HCT116 (cell line): ENCODE results near the gene GNPDA2. TPM values are rescaled to one million over a fixed set of nuclear protein-coding genes. Genes with fewer than 3 reads are reported as not detected.

Source experiments
- ATAC-seq: fragments of 200-7000 bp; cut with Tn5 transposase; 2 replicates; pipeline ENCODE4 v1.9.1; 2020; ENCODE audit warnings: mild to moderate bottlenecking, moderate library complexity
- BruUV-seq: library from RNA; stranded (reverse); fragments of 400-500 nt; replicated peaks from 2 replicates; lab custom pipeline; 2021; lab: Mats Ljungman, UMichigan
- CTCF ChIA-PET: fragments of 300-600 bp; sonication (Branson Sonifier 250); formaldehyde crosslinking; loops from one replicate; lab custom pipeline; 2021; ENCODE audit warnings: antibody characterized with exemption; lab: Charles Lee
- POLR2A ChIA-PET: fragments of 300-600, 350-600 bp; sonication (Branson Sonifier 250); formaldehyde crosslinking; loops from one replicate; lab custom pipeline; 2021; ENCODE audit warnings: antibody characterized with exemption; lab: Charles Lee
- RAD21 ChIA-PET, 2 experiments: fragments of 300-600 bp; sonication (Branson Sonifier 250); formaldehyde crosslinking; loops; one replicate each; lab custom pipeline; 2023; ENCODE audit warnings: low total read pairs in 2 of 2; ENCODE audit not compliant: uncharacterized antibody in 2 of 2, unreplicated experiment in 2 of 2, low non-redundant PET in 1 of 2; lab: Charles Lee
- DNase-seq: peaks from one replicate; pipeline ENCODE4 v3.0.0-alpha.2; 2010; ENCODE audit warnings: low read depth, low spot score
- H2AFZ ChIP-seq: fragments of 200-600 bp; shearing (Covaris generic), sonication (generic); 2 replicates; pipeline ENCODE4 v1.6.1; 2017; ENCODE audit warnings: low read depth, mixed run types, mixed read lengths, antibody characterized with exemption, low read length; ENCODE audit not compliant: poor library complexity, severe bottlenecking
- H3K27ac ChIP-seq: 2 replicates; pipeline ENCODE4 v1.5.1; 2012; ENCODE audit warnings: low read depth, low read length
- H3K27me3 ChIP-seq: fragments of 200-600 bp; sonication (generic); 2 replicates; pipeline ENCODE4 v1.6.1; 2016; ENCODE audit warnings: mixed run types, low read length, mixed read lengths; ENCODE audit not compliant: insufficient read depth
- H3K36me3 ChIP-seq, 2 experiments: fragments of 200-500 bp in 1 of 2; fragments of 200-600 bp in 1 of 2; sonication (Bioruptor generic) in 1 of 2; sonication (generic) in 1 of 2; 2 replicates each; pipeline versions ENCODE4 v1.5.1 to v1.6.1; 2014 to 2016; ENCODE audit warnings: low read length in 2 of 2, inconsistent platforms in 1 of 2, mixed read lengths in 1 of 2, mixed run types in 1 of 2; ENCODE audit not compliant: insufficient read depth in 2 of 2, control insufficient read depth in 1 of 2
- H3K4me1 ChIP-seq, 2 experiments: fragments of 200-600 bp in 1 of 2; sonication (generic) in 1 of 2; 2 replicates each; pipeline versions ENCODE4 v1.5.1 to v1.6.1; 2012 to 2017; ENCODE audit warnings: low read length in 2 of 2, inconsistent platforms in 1 of 2, mild to moderate bottlenecking in 1 of 2, mixed read lengths in 1 of 2, mixed run types in 1 of 2, moderate library complexity in 1 of 2; ENCODE audit not compliant: insufficient read depth in 2 of 2, control insufficient read depth in 1 of 2
- H3K4me2 ChIP-seq: fragments of 200-600 bp; sonication (generic); 2 replicates; pipeline ENCODE4 v1.6.1; 2017; ENCODE audit warnings: mixed run types, low read length, mixed read lengths
- H3K4me3 ChIP-seq, 2 experiments: fragments of 200-600 bp in 1 of 2; sonication (generic) in 1 of 2; replicated peaks in 1 of 2; 2 replicates each; pipeline ENCODE4 v1.5.1; 2011 to 2016; ENCODE audit warnings: low read length in 2 of 2, control low read depth in 1 of 2, low read depth in 1 of 2, mild to moderate bottlenecking in 1 of 2, mixed read lengths in 1 of 2, mixed run types in 1 of 2
- H3K79me2 ChIP-seq: fragments of 200-600 bp; sonication (generic); 2 replicates; pipeline ENCODE4 v1.6.1; 2017; ENCODE audit warnings: mild to moderate bottlenecking, mixed run types, low read length, moderate library complexity, mixed read lengths; ENCODE audit not compliant: insufficient read depth
- H3K9ac ChIP-seq: fragments of 200-600 bp; sonication (generic); 2 replicates; pipeline ENCODE4 v1.6.1; 2016; ENCODE audit warnings: low read length, mixed read lengths
- H3K9me2 ChIP-seq: fragments of 200-600 bp; sonication (generic), shearing (Covaris generic); 2 replicates; pipeline ENCODE4 v1.6.1; 2017; ENCODE audit warnings: mixed run types, mild to moderate bottlenecking, moderate library complexity; ENCODE audit not compliant: insufficient read depth
- H3K9me3 ChIP-seq, 2 experiments: fragments of 200-500 bp in 1 of 2; fragments of 200-600 bp in 1 of 2; sonication (Bioruptor generic) in 1 of 2; sonication (generic) in 1 of 2; 2 replicates each; pipeline ENCODE4 v1.6.1; 2014 to 2017; ENCODE audit warnings: low read length in 2 of 2, mixed read lengths in 2 of 2, inconsistent platforms in 1 of 2, low read depth in 1 of 2, mild to moderate bottlenecking in 1 of 2, mixed run types in 1 of 2, moderate library complexity in 1 of 2; ENCODE audit not compliant: control insufficient read depth in 1 of 2, insufficient read depth in 1 of 2
- H4K20me1 ChIP-seq: fragments of 200-600 bp; sonication (generic), shearing (Covaris generic); 2 replicates; pipeline ENCODE4 v1.6.1; 2017; ENCODE audit warnings: mixed run types, mild to moderate bottlenecking, moderate library complexity; ENCODE audit not compliant: insufficient read depth
- ATF3 ChIP-seq: IDR thresholded peaks from 2 replicates; pipeline ENCODE4 v1.6.1; 2012
- CBX3 ChIP-seq: IDR thresholded peaks from 2 replicates; pipeline ENCODE4 v1.6.1; 2012; ENCODE audit warnings: low read depth
- EGR1 ChIP-seq: IDR thresholded peaks from 2 replicates; pipeline ENCODE4 v1.6.1; 2012; ENCODE audit warnings: low read depth
- ELF1 ChIP-seq: IDR thresholded peaks from 2 replicates; pipeline ENCODE4 v1.6.1; 2012; ENCODE audit warnings: low read depth, borderline replicate concordance
- EZH2 ChIP-seq: fragments of 200-600 bp; sonication (generic); IDR thresholded peaks from 2 replicates; pipeline ENCODE4 v1.6.1; 2017; ENCODE audit warnings: antibody characterized with exemption, mixed run types
- EZH2phosphoT487 ChIP-seq: fragments of 200-600 bp; IDR thresholded peaks from 2 replicates; pipeline ENCODE4 v1.6.1; 2018; ENCODE audit warnings: antibody characterized with exemption, borderline replicate concordance
- FOSL1 ChIP-seq: IDR thresholded peaks from 2 replicates; pipeline ENCODE4 v1.6.1; 2012; ENCODE audit warnings: low read depth
- JUND ChIP-seq: IDR thresholded peaks from 2 replicates; pipeline ENCODE4 v1.6.1; 2012
- MAX ChIP-seq: IDR thresholded peaks from 2 replicates; pipeline ENCODE4 v1.6.1; 2012
- POLR2AphosphoS5 ChIP-seq: IDR thresholded peaks from 2 replicates; pipeline ENCODE4 v1.6.1; 2011; ENCODE audit warnings: mild to moderate bottlenecking, low read depth, low read length, moderate library complexity
- REST ChIP-seq: IDR thresholded peaks from 2 replicates; pipeline ENCODE4 v1.6.1; 2012; ENCODE audit warnings: low read depth
- SIN3A ChIP-seq: IDR thresholded peaks from 2 replicates; pipeline ENCODE4 v1.6.1; 2012; ENCODE audit warnings: low read depth
- SP1 ChIP-seq: IDR thresholded peaks from 2 replicates; pipeline ENCODE4 v1.6.1; 2012; ENCODE audit warnings: low read depth
- SRF ChIP-seq: IDR thresholded peaks from 2 replicates; pipeline ENCODE4 v1.6.1; 2012; ENCODE audit warnings: low read depth
- TCF7L2 ChIP-seq: IDR thresholded peaks from 2 replicates; pipeline ENCODE4 v1.7.0; 2011; ENCODE audit warnings: borderline replicate concordance, inconsistent platforms; ENCODE audit not compliant: insufficient read depth, insufficient read length; ENCODE audit errors: extremely low read depth
- ZNF274 ChIP-seq: fragments of 200-500 bp; sonication (Bioruptor generic); IDR thresholded peaks from 2 replicates; pipeline ENCODE4 v1.6.1; 2014; ENCODE audit warnings: mild to moderate bottlenecking, low read depth, low read length, inconsistent platforms
- intact Hi-C: fragments of 100-400 bp; cut with micrococcal nuclease; formaldehyde crosslinking; loops from 2 replicates; pipeline ENCODE4 v1.10.0; 2022
- total RNA-seq: library from RNA; stranded (reverse); gene quantifications from one replicate; pipeline ENCODE4 v1.2.1, GENCODE V29; 2021; ENCODE audit not compliant: unreplicated experiment

GNPDA2 gene
- total RNA-seq, 1 experiment from 2014 or later = 15.8 TPM

GRCh38 chr4:44704673-44705072 is 21.7 kb downstream of the GNPDA2 start:
- H4K20me1 ChIP-seq = no peaks in the 10 kb centered on the region; the same call in 1 of the 2 replicates
- ATAC-seq (no peak), DNase-seq (no peak)
- H3K4me1 ChIP-seq = no peaks in the 10 kb centered on the region
- no peak overlapping the region for H3K4me3 ChIP-seq
- ChIA-PET RAD21 (no interaction called here), CTCF (no interaction called here), POLR2A (no interaction called here)
- H3K79me2 ChIP-seq = no peaks in the 10 kb centered on the region; the same call in 1 of the 2 replicates
- BruUV-seq = no TSS peak
- H3K9me2 ChIP-seq = no peaks in the 10 kb centered on the region
- no peak for TF ChIP-seq JUND
- no peak for TF ChIP-seq CBX3
- no peak for TF ChIP-seq TCF7L2
- no peak for TF ChIP-seq MAX
- TF ChIP-seq EZH2 = no peak
- TF ChIP-seq SRF = no peak
- TF ChIP-seq ZNF274 = no peak
- no peak overlapping the region for H3K9ac ChIP-seq
- no peaks in the 10 kb centered on the region for H3K9me3 ChIP-seq
- H2AFZ ChIP-seq = no peak overlapping the region
- no peak overlapping the region for H3K27ac ChIP-seq
- H3K36me3 ChIP-seq = peaks cover 20 to 25% of the 10 kb centered on the region in 2 experiments
- intact Hi-C loops = no loop called here
- H3K27me3 ChIP-seq = no peaks in the 10 kb centered on the region
- H3K4me2 ChIP-seq = no peak overlapping the region

GRCh38 chr4:44701037-44701436 is 25.3 kb downstream of the GNPDA2 start:
- no peak for DNase-seq
- TF ChIP-seq JUND (no peak), EZH2 (no peak), TCF7L2 (no peak), FOSL1 (no peak), CBX3 (no peak), EGR1 (no peak), SIN3A (no peak), EZH2phosphoT487 (no peak), REST (no peak), ATF3 (no peak), MAX (no peak), ZNF274 (no peak), POLR2AphosphoS5 (no peak), SP1 (no peak), ELF1 (no peak)
- CTCF ChIA-PET = no interaction called here

More at GRCh38 chr4:44701037-44701436, 25.3 kb downstream of the GNPDA2 start:
- H3K36me3 ChIP-seq = peaks cover 43 to 53% of the 10 kb centered on the region in 2 experiments
- H4K20me1 ChIP-seq = no peaks in the 10 kb centered on the region; the same call in 1 of the 2 replicates
- ATAC-seq = no peak
- H3K79me2 ChIP-seq = peaks cover 3% of the 10 kb centered on the region; the same call in 1 of the 2 replicates
- H3K4me1 ChIP-seq = no peaks in the 10 kb centered on the region
- no peak overlapping the region for H2AFZ ChIP-seq
- no peak overlapping the region for H3K4me3 ChIP-seq
- no peak overlapping the region for H3K9ac ChIP-seq
- no TSS peak for BruUV-seq
- no peak overlapping the region for H3K27ac ChIP-seq
- H3K9me3 ChIP-seq = no peaks in the 10 kb centered on the region
- intact Hi-C loops = no loop called here
- H3K4me2 ChIP-seq = no peak overlapping the region
- H3K9me2 ChIP-seq = no peaks in the 10 kb centered on the region
- no peaks in the 10 kb centered on the region for H3K27me3 ChIP-seq
- POLR2A ChIA-PET = interaction anchor here (1.0 kb wide), 1 partner anchor 23 kb away, joined by 4 read pairs; the partner anchor contains the start of gene GUF1
- RAD21 ChIA-PET = no interaction called here
